Measurements from ENCODE around the gene CFB.
"Not testable (repeated sequence)": the region's sequence is repeated elsewhere in the genome, so short reads cannot be mapped to it uniquely, and the experiment has no call there.

GRCh38 chr6:31989363-31989762 is 43.5 kb downstream of the CFB start:
- TF ChIP-seq CTCF (optimal IDR thresholded peaks at IDR 0.05 in 1 of 3, IDR thresholded peaks at IDR 0.05 in 1 of 3, conservative IDR thresholded peaks at IDR 0.05 in 1 of 3; ENCODE audit: extremely low read depth in 1 of 3, insufficient read depth in 2 of 3, low read length in 3 of 3); EZH2 (IDR thresholded peaks at IDR 0.05; ENCODE audit: low read length): not testable (repeated sequence)
